Measurements from ENCODE around the gene CNOT8.
"Not testable (repeated sequence)": the region's sequence is repeated elsewhere in the genome, so short reads cannot be mapped to it uniquely, and the experiment has no call there.

CNOT8 gene

DNA sequence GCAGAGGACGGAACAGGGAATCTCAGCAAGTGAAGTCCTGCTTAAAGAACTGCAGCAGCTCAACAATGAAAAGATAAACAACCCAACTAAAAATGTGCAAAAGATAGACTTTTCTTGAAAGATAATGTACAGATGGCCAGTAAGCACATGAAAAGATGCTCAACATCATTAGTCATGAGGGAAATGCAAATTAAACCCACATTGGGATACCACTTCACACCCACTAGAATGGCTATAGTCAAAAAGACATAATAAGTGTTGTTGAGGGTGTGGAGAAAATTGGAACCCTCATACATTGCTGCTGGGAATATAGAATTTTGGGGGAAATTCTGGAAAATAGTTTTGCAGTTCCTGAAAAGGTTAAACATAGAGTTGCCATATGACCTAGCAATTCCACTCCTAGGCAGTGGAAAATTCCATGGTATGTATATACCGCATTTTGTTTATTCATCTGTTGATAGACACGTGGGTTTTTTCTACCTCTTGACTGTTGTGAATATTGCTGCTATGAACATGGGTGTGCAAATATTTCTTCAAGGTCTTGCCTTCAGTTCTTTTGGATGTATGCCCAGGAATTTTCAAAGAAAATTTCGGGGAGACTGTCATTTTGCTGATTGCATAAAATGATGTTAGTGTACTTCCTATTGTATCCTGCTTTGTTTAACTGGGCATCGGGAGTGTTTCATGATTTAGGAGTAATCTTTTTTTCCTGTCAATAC, 7.2 kb downstream of the CNOT8 start:
- DNase-seq (ENCODE audit: low read depth in 2 of 2), result no peak

DNA sequence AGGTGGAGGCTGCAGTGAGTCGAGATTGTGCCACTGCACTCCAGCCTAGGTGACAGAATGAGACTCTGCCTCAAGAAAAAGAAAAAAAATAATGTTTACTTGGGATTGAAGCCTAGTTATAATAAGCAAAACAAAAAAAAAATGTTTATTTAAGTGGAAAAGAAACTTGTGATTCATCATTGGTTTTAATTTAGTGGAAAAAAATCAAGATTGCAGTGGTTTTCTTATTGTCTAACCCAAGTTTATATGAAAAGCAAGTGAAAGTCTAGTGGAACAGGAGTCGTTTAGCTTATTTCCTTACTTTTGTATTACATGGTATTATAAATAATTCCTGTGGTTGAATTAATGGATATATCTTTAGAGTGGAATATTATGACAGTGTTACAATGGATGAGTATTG, 8.4 kb downstream of the CNOT8 start:
- no peak for DNase-seq (ENCODE audit: low read depth in 2 of 2)

DNA sequence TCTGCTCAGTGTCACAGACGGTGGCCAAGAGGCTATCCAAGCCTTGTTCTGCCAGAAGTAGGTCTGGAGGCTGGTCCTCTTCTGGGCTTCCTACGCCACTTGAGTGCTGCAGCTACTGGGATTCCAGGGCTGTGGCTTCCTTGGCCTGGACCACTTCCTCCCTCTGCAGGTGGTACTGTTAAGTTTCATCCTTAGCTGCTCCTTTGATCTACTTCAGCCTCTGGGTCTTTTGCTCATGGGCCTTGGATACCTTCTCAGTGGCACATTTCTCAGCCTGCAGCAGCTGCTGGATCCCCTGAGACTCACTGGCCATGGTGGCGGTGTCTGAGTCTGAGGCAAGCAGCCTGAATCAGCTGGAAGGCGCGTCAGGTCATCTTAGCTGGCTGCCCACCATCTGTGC, 10.3 kb downstream of the CNOT8 start:
- no peak for DNase-seq (ENCODE audit: low read depth in 2 of 2)

DNA sequence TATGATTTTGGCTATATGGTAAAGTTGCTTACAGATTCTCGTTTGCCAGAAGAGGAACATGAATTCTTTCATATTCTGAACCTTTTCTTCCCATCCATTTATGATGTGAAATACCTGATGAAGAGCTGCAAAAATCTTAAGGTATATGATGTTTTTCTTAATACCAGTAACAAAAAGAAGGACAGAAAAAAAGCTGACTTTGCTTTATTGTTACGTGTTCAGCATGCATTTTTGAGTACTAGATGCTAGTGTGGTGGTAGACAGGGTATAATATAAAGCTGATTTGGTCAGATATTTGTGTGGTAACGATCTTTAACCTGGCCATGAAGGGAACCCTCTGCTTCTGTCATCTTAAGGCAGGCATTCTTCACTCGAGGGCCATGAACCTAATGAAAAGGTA, 13.3 kb downstream of the CNOT8 start:
- no peak for DNase-seq (ENCODE audit: low read depth in 2 of 2)

DNA sequence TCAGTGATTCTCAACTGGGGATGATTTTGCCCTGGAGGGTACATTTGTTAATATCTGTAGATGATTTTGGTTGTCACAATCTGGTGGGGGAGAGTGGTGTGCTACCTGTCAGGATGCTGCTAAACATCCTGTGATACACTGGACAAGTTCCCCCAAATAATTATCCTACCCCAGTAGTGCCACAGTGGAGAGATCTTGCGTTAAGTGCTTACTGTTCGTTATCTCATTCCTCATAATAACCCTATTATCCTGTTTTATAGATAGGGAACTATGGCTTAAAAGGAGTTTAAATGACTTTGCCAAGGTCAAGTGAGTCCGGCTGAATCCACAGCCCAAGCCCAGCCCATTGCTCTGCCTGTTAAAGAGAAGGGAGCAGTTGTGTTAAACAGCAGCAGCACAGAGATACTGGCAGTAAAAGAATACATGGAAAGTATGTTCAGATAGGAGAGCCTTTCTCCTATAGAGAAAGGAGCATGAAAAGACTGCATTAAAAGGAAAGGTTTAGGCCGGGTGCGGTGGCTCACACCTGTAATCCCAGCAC, 15.4 kb downstream of the CNOT8 start:
- no peak for DNase-seq (ENCODE audit: low read depth in 2 of 2)

DNA sequence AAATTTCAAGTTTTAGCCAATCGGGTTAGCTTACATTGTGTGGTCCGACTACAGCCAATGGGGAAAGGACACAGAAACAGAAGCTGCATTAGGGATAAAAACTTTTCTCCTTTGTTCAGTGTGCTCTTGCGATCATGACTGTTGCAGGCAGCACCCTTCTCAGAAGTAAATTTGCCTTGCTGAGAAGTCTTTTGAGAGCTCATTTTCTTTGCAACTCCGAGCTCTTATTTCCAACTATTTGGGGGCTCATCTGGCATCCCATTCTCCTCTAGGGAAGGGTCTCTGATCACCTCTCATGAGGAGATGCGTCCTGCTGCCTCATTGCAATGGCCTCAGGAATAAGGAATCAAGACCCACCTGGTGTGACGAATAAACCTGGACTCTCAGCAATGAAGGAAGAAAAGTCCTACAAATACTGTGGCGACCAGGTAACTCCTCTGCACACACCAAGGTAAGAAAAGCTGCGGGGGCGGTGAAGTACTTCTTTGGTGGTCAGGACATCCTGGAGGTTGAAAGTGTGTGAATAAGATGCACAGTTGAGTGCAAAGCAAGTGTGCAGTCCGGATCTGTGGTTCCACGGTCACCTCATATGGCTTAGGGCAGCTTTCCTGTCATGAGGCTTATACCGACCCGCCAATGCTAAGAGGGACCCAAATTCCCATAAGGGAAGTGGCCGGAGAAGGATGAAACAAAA, 20.4 kb downstream of the CNOT8 start:
- no peak for DNase-seq (ENCODE audit: low read depth in 2 of 2)

DNA sequence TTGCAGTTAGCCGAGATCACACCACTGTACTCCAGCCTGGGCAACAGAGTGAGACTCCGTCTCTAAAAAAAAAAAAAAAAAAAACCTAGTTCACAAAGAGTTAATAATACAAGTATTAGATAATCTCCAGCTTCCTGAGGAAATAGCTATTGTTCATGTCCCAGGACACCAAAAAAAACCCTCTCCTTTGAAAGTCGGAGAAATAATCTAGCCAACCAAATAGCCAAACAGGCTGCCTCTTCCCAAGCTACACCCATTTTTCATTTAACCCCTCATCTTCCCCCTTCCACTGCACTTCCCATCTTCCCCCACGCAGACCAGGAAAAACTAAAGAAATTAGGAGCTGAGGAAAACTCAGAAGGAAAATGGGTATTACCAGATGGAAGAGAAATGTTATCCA, 23.6 kb downstream of the CNOT8 start:
- DNase-seq (ENCODE audit: low read depth in 2 of 2), result no peak

DNA sequence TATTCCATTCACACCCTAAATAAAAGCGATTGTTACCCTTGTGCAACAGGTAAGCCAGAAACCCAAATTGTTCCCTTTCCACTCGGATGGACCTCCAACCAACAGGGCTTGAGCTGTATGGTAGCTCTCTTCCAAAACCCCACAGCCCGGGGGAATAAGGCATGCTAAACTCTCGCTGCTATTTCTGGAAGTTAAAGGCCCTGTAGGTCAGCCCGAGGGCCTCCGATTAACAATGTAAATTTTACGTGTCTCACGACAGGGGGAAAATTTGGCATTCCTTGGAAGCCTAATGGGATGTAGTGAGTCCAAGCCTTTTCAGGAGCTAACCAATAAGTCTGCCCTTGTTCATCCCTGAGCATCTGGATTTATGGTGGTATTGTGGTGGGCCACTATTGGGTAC, 26.0 kb downstream of the CNOT8 start:
- no peak for DNase-seq (ENCODE audit: low read depth in 2 of 2)

DNA sequence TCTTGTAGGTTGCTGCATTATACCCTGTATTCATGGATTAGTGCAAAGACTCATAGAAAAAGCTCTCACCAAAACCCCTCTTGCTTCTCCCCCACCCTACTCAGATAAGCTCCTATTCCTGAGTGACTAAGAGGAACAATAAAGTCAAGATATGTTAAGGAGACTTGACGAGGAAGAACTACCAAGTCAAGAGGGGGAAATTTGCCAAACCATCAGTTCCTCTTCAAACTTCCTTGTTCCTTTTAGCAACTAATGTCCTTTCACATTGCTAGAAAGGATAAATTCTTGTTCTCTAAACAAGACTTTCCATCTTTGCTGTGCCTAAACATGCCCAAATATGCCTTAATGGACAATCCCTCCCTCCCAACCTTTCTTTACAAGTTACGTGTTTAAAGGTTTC, 27.0 kb downstream of the CNOT8 start:
- no peak for DNase-seq (ENCODE audit: low read depth in 2 of 2)

DNA sequence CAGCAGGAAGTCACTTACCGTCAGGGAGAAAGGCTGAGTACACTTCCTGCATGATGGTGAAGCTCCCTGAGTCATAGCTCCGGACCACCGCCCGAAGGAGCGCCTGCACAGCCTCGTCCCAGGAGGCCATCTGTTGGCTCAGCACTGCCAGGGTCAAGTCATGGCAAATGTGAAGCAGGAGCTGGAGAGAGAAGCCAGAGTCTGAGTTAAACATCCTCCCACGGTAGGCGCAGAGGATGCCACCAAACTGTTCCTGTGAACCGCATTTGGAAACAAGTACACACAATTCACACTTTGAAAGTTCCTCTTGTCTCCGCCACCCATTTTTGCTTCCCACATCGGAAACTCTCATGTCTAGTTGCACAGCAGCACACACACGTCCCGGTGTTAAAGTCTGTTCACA, 33.9 kb downstream of the CNOT8 start:
- DNase-seq (ENCODE audit: low read depth in 2 of 2), result no peak

DNA sequence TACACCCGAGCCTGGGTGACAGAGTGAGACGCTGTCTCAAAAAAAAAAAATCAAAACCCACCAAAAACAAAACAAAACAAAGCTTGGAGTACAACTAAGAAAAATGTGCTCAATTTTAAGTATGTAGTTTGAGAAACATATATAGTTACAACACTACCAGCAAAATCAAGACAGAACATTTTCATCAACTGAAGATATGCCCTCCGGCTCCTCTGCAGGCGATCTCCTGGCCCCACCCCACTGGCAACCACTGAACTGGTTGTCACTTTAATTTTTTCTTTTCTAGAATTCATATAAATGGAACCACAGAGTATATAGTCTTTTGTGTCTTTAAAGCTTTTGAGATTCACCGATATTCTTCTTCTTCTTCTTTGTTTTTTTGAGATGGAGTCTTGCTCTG, 35.0 kb downstream of the CNOT8 start:
- no peak for DNase-seq (ENCODE audit: low read depth in 2 of 2)

DNA sequence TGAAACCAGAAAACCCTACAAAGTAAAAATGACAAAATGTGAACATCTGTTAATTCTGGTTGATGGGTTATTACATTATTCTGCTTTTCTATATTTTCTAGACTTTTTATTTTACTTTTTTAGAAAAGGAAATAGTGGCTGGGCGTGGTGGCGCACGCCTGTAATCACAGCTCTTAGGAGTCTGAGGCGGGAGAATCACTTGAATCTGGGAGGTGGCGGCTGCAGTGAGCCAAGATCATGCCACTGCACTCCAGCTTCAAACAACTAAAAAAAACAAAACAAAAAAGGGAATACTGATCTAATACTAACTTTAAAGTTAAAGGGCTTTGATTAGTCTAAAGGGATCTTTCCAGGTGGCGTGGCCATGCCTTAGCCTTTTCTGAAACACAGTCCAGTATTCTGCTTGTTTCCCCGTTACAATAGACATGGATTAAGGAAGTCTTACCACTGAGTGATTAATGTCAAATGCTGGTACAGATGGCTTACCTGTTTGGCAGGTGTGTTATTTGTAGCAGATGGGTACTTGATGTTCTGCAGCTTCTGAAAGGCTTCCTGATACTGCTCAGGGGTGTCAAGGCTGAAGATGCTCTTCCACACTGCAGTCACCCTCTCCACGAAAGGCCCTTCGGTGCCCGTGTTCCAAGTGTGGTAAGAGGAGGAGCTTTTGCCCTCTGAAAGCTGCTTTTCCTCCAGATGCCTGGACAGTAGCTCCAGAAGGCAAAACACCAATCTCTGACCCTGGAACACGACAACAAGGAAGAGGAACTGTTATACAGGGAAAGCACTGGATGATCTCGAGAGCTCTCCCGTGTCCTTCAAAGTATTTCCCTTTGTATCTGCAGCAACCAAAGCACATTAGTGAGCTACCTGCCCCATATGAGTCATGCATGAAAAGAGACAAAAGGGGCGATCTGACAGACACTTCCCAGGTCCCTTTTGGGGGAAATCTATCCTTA, 37.5 kb downstream of the CNOT8 start:
- DNase-seq (ENCODE audit: low read depth in 2 of 2), result no peak

DNA sequence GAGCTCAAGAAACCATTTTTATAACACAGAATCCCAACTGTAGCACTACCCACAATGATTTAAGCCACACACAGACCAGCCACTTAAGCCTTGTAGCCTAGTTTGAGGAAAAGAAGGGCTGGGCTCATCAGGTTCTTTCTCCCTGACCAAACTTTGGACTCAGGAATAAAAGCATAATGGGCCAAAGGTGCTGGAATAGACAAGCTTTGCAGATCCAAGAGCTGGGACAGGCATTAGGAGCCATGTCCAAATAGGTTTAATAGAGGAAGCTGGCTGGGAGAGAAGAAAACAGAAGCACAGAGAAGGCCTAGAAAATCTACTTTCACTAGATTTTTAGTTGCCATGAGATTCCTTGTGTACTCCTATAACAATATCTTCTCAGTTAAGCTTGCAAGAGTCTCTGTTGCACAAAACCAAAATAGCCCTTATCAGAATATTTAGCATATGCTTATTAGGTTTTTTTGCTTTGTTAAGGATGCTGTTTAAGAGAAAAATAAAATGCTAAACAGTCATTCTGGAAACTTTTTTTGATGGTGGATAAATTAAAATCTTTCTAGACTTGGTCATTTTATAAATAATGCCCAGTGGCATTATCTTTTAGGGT, 38.2 kb downstream of the CNOT8 start:
- no peak for DNase-seq (ENCODE audit: low read depth in 2 of 2)

DNA sequence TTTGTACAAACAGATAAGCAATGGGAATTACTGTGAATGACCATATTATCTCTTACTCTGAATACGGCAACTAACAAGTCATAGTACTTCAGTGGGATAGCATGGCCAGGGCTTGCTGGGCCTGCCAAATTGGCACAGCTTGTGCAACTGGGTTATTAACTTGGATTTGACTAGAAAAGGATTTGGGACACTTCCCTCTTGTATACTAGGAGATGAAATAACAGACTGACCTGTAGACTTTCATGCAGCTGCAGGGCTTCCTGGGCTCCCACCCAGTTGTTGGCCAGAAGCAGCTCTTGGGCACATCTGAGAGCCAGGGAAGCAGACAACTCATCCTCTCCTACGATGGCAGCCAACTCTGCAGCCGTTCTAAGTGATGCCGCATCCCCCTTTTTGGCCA, 39.8 kb downstream of the CNOT8 start:
- no peak for DNase-seq (ENCODE audit: low read depth in 2 of 2)

DNA sequence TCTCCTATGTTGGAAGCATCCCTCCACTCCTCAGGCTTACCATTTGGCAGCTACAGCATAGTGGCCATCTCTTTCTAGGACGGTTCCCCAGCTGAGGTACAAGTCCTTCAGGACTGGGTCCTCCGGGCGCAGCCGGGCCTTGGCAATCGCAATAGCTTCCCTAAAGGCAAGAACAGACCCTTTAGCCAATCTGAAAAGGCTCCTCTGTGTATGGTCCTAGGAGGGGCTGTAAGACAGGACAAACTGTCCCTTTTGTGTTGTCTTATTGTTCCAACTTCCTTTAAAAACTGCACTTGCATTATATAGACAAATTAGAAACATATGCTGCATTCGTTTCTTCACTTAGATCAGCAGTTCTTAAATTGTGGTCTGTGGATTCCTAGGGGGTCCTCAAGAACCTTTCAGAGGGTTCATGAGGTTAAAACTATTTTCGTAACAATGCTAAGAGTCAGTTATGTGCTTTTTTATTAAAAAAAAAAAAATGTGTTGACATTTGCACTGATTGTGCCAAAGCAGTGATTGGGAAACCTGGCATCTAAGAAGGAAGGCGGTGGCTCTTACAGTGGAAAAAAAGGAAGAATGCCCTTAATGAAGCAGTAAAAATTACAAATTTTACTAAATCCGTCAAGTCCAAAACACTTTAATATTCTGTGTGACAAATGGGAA, 40.9 kb downstream of the CNOT8 start:
- no peak for DNase-seq (ENCODE audit: low read depth in 2 of 2)

DNA sequence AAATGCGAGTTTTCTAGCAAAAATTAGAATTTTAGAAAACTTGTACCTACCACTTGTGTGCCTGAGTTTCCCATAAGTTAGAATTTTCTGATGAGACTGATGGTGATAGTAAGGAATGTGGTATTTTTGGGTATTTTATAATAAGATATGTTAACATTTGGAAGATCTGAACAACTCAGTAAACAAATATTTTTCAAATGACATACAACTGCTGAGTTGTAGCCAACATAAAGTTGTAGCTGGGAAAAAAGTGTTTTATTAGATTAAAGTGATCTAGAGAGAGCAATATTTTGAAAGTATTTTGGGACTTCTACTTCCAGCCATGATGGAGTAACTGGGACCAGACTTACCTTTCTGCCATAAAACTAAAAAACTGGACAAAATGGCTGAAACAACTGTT, 41.6 kb downstream of the CNOT8 start:
- no peak for DNase-seq (ENCODE audit: low read depth in 2 of 2)

DNA sequence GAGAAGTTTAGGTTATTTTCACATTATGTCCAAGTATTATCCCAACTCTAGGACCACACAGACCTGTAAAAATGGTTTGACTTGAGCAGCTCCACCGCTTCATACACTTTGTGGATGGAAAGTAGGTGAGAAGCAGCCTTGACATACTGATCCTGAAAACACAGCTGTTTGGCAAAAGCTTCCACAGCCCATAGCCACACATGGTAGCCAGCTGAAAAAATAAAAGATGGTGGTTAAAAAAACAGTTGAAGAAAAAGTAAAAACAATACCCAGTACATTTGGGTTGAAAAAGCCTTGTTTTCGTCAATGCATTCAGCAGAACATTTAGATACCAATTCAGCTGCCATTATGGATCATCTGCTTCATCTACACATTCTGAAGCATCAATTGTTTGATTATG, 42.8 kb downstream of the CNOT8 start:
- no peak for DNase-seq (ENCODE audit: low read depth in 2 of 2)

DNA sequence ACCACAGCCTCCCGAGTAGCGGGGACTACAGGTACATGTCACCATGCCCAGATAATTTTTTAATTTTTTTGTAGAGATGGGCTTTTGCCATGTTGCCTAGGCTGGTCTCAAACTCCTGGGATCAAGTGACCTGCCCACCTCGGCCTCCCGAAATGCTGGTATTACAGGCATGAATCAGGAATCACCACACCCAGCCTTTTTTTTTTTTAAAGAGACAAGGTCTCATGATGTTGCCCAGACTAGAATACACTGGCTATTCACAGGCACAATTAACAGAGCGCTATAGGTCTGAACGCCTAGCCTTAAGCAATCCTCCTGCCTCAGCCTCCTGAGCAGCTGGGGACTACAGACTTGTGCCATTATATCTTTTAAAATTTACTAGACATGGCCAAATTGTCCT, 43.5 kb downstream of the CNOT8 start:
- no peak for DNase-seq (ENCODE audit: low read depth in 2 of 2)

DNA sequence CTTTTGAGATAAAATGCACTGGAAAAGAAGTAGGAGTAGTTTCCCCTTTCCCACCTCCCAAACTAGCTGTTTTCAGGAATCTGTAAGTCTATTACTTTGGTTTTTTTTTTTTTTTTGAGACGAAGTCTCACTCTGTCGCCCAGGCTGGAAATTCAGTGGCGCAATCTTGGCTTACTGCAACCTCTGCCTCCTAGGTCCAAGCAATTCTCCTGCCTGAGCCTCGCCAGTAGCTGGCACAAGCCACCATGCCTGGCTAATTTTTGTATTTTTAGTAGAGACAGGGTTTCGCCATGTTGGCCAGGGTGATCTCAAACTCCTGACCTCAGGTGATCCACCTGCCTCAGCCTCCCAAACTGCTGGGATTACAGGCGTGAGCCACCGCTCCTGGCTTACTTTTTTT, 47.2 kb downstream of the CNOT8 start:
- not testable (repeated sequence) for DNase-seq (ENCODE audit: low read depth in 2 of 2)

DNA sequence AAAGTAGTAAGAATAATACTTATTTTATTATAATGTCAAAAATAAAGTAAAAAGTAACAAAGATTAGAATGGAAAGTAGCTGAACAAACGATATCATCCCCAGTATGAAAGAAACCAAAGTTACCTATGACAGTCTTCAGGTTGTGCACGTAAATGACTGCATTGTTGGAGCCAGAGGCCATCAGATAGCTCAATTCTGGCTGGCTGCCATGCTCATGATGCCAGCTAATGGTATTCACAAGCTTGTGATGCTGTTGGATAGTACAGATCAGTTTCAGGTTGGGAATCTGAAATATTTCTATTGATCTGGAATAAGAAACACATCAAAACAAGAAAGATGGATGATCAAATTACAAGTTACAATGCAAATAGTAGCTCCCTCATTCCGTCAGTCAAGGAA, 58.4 kb downstream of the CNOT8 start:
- DNase-seq (ENCODE audit: low read depth in 2 of 2), result no peak

DNA sequence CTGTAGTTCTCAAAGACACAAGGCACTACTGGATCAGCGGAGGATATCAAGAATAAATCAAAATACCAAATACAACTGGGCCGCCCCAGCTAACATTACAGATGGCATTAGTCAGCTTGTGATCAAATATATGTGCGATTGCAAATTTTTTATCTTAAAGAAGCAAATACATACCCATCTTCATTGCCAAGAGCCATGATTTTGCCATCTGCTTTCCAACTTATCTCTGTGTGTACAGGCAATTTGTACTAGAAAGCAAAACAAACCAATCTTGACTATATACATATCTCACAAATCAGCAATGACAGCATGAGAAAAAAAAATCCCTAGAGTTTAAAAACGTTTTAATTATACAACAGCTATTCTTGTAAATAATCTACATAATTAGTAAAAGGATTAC, 59.3 kb downstream of the CNOT8 start:
- DNase-seq (ENCODE audit: low read depth in 2 of 2), result no peak

Data from stimulated activated CD4-positive, alpha-beta T cell treated with anti-CD3 and anti-CD28 coated beads, Interleukin-15, amount 100 ng/mL, for 48 hours (primary cell).